RWPE1 (cell line): ENCODE data around the gene PEBP1.
A peak's percentile ranks its signal among the peaks of the same experiment; 100 is the strongest.

Experiments
- CTCF ChIA-PET: fragments of 350-600 bp; sonication (Branson Sonifier 250); formaldehyde crosslinking; extraction: SDS; loops from one replicate; lab custom pipeline; 2021; lab: Yijun Ruan, JAX
- POLR2A ChIA-PET: fragments of 400-600 bp; formaldehyde crosslinking; extraction: SDS; loops from one replicate; lab custom pipeline; 2020; ENCODE audit warnings: antibody characterized with exemption; ENCODE audit not compliant: low non-redundant PET; lab: Yijun Ruan, JAX
- DNase-seq: peaks from one replicate; pipeline ENCODE4 v3.0.0; 2012; ENCODE audit warnings: low spot score
- H3K27ac ChIP-seq: fragments of 450-650 bp; 2 replicates; pipeline ENCODE4 v1.5.1; 2017
- TF ChIP-seq, protein P1 (sequence below): fragments of 450-650 bp; conservative IDR thresholded peaks from 2 replicates; pipeline ENCODE4 v1.5.1; 2017; ENCODE audit warnings: low read depth, mild to moderate bottlenecking

Gene PEBP1

DNA sequence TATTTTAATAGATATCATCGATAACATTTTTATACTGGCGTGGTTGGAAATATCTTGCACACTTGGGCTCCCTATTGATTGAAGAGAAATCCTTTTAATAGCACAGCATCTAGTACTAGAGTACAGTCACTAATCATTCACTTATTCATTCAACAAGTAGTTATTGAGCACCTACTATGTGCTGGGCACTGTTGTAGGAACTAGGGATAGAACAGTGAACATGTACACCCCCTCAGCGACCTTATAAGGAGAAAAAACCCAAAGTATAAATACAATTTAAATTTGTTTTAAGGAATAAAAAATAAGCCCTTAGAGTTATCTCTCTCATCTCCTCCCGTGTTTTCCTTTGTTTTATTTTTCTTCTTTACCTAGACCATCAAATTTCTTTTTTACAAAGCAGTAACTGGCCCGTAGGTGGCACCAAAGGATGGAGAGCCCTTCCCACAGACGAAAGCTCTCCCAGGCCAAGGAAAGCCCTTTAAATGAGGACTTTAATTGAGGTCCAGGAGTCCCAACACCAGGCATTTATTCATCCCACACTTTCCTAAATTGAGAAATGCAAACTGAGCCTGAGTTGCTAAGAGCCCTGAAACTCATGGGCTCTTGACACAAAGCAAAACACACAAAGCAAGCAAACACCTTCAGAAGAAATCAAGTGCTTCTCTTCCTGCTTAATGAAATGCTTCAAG lies 29.0 kb downstream of the PEBP1 start:
- TF ChIP-seq, protein P1, sequence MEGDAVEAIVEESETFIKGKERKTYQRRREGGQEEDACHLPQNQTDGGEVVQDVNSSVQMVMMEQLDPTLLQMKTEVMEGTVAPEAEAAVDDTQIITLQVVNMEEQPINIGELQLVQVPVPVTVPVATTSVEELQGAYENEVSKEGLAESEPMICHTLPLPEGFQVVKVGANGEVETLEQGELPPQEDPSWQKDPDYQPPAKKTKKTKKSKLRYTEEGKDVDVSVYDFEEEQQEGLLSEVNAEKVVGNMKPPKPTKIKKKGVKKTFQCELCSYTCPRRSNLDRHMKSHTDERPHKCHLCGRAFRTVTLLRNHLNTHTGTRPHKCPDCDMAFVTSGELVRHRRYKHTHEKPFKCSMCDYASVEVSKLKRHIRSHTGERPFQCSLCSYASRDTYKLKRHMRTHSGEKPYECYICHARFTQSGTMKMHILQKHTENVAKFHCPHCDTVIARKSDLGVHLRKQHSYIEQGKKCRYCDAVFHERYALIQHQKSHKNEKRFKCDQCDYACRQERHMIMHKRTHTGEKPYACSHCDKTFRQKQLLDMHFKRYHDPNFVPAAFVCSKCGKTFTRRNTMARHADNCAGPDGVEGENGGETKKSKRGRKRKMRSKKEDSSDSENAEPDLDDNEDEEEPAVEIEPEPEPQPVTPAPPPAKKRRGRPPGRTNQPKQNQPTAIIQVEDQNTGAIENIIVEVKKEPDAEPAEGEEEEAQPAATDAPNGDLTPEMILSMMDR, result peak; percentile 67
- H3K27ac ChIP-seq, result no peak overlapping the region
- POLR2A ChIA-PET, result no interaction called here
- CTCF ChIA-PET, result interaction anchor here (0.6 to 2.5 kb wide), 12 partner anchors 11 to 211 kb away, joined by 3 to 20 read pairs (median 3); partner anchors contain the start of gene SUDS3
- DNase-seq, result peak; percentile 48

GRCh38 chr12:118166946-118167345 lies 31.0 kb downstream of the PEBP1 start:
- TF ChIP-seq, protein P1, result no peak
- POLR2A ChIA-PET, result no interaction called here
- CTCF ChIA-PET, result interaction anchor here (0.5 to 2.5 kb wide), 2 partner anchors 87 to 209 kb away, joined by 3 to 20 read pairs; partner anchors contain the start of gene SUDS3
- no peak overlapping the region for H3K27ac ChIP-seq
- no peak for DNase-seq

GRCh38 chr12:118175823-118176447 lies 40.0 kb downstream of the PEBP1 start:
- DNase-seq, result no peak
- TF ChIP-seq, protein P1, result no peak
- ChIA-PET POLR2A (no interaction called here), CTCF (interaction anchor here (0.6 to 1.0 kb wide), 4 partner anchors 11 to 1578 kb away, joined by 3 to 4 read pairs (median 3); no protein-coding TSS in a partner anchor)
- H3K27ac ChIP-seq, result no peak overlapping the region

DNA sequence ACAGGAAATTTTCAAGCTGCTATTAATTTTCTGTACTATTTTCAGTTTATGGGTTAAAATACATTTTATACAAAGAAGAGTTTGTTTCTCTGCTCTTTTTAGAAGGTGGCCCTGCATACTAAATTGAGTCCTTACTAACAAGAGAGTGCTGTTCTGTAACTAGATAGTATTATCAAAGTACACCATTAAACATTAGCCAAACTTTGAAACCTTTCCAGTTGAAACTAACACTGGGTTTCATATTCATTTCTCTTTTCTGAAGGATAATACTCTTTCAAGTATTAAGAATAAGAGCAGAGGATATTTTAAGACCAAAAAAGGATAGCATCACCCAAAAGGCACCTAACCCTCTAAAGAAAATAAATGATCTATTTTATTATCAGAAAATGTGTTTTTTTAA lies 47.2 kb downstream of the PEBP1 start:
- TF ChIP-seq, protein P1, result no peak
- CTCF ChIA-PET, result interaction anchor here (0.7 to 3.0 kb wide), 3 partner anchors 190 to 195 kb away, joined by 3 to 27 read pairs (median 5); partner anchors contain the start of gene SUDS3
- no peak overlapping the region for H3K27ac ChIP-seq
- POLR2A ChIA-PET, result no interaction called here
- no peak for DNase-seq

- POLR2A ChIA-PET, result no interaction called here
- CTCF ChIA-PET, result interaction anchor here (0.5 to 3.0 kb wide), 3 partner anchors 144 to 194 kb away, joined by 5 to 27 read pairs (median 6); partner anchors contain the start of gene SUDS3
- H3K27ac ChIP-seq, result no peak overlapping the region
- no peak for DNase-seq
- TF ChIP-seq, protein P1, result no peak
Observed at GRCh38 chr12:118183711-118184110, 47.8 kb downstream of the PEBP1 start.

DNA sequence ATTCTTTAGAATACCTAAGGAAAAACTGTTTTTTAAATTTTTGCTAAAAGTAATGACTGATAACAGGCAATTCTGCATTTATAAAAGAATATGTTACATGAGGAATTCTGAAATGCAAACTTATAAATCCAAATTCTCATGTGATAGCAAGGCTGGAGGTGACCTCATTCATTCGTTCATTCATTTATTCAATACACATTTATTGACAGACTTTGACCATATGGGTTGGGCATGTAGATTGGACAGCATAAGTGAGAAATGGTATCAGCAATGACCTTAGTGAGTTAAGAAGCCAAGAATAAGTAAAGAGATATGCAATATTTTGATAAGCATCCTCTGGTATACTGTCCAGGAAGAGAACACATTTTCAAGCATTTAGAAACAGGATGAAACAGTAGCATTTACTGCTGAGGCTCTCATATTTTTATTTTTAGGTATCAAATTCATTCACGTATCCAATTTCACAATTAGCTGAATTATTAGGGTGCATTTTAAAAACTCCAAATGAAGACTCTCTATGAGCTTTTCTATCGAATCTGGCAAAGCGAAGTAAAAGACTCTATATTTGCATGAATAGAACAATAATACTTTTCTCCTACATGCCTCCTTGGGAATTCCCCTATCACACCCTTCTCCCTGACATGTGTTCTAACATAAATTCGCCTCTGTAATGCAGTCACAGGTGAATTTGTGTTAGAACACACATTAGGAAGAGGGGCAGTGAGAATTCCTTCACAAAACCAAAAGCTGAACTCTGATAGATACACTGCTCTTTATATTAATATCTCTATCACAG lies 49.9 kb downstream of the PEBP1 start:
- ChIA-PET CTCF (interaction anchor here (0.6 to 3.0 kb wide), 3 partner anchors 21 to 190 kb away, joined by 3 to 27 read pairs (median 3); partner anchors contain the start of gene SUDS3), POLR2A (no interaction called here)
- TF ChIP-seq, protein P1, result no peak
- no peak for DNase-seq
- no peak overlapping the region for H3K27ac ChIP-seq
